ENCODE results near the gene HCRTR1.

The HCRTR1 gene

DNA sequence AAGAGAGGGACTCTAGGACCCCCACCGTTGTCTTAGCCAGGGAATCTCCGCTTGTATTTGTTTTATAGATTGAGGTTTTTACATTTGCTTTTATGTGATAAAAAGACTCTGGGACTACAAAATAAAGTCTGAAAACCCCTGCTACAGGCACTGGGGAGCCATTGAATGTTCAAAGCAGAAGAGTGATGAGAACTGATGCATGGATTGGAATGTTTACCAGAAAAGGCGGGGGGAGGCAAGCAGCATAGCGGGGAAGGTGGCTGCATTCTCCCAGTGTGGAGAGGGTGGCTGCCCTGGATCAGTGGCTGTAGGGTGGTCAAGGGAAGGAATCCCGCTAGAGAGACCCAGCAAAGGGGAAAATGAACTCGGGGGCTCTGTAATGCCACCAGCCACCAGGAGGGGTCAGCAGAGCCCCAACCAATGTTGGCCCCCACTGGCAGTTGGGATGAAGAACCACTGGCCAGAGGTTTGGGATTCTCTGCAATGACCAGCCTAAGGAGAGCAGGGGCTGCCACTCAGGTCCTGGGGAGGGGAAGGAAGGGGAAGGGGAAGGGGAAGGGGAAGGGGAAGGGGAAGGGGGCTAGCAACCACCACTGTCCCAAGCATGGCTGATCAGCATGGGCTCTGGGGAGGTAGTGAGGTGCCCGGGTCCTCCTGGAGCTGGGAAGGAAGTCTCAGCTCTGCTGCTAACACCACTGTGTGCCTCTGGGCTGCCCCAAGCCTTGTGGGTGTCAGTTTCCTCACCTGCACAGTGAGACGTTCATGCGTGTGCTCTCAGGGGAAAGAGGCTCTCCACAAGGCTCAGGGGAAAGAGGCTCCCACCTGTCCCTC is 46.3 kb downstream of the HCRTR1 start:
- peak; percentile 95 for TF ChIP-seq CTCF (conservative IDR thresholded peaks at IDR 0.05; ENCODE audit: low read depth, low read length)
- no peak overlapping the region for H3K4me3 ChIP-seq (ENCODE audit: low read depth, low read length)
- DNase-seq (ENCODE audit: low read depth), result peak; percentile 51

- no peak overlapping the region for H3K4me3 ChIP-seq (ENCODE audit: low read depth, low read length)
- no peak for TF ChIP-seq CTCF (conservative IDR thresholded peaks at IDR 0.05; ENCODE audit: low read depth, low read length)
These were observed 47.0 kb downstream of the HCRTR1 start for GRCh38 chr1:31664528-31664927.

DNA sequence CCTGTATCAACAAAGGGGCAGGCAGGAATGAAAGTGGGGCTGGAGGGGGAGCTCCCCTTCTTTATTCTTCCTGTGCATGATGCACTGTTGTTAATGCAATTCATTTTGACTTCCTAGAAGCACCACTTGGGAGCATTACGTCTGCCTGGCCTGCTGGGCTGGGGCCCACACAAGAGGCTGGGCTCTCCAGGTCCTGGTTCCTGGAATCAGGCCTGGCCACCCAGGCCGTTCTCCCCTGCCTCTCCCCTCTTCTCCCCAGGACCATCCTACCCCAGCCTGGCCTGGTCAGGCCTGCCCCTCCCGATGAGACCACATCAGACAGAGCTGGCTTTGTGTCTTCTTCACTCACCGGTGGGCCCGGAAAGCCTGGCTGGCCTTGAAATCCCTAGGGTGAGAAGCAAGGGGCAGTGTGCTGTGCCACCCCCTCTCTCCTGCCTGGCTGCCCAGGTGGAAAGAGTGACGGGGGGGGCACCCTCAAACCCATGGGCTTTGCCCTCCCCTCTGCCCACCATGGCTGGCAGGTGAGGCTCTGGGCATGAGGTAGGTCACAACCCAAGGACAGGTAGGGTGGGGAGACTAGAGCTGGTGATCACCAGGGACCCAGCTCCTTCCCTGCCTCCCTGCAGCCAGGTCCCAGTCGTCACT is 47.9 kb downstream of the HCRTR1 start:
- TF ChIP-seq CTCF (conservative IDR thresholded peaks at IDR 0.05; ENCODE audit: low read depth, low read length), result no peak
- no peak for DNase-seq (ENCODE audit: low read depth)
- H3K4me3 ChIP-seq (ENCODE audit: low read depth, low read length), result no peak overlapping the region

More at GRCh38 chr1:31664528-31664927, 47.0 kb downstream of the HCRTR1 start:
- DNase-seq (ENCODE audit: low read depth), result no peak

GRCh38 chr1:31666263-31666963 is 48.9 kb downstream of the HCRTR1 start:
- no peak overlapping the region for H3K4me3 ChIP-seq (ENCODE audit: low read depth, low read length)
- DNase-seq (ENCODE audit: low read depth), result peak; percentile 41
- no peak for TF ChIP-seq CTCF (conservative IDR thresholded peaks at IDR 0.05; ENCODE audit: low read depth, low read length)

DNA sequence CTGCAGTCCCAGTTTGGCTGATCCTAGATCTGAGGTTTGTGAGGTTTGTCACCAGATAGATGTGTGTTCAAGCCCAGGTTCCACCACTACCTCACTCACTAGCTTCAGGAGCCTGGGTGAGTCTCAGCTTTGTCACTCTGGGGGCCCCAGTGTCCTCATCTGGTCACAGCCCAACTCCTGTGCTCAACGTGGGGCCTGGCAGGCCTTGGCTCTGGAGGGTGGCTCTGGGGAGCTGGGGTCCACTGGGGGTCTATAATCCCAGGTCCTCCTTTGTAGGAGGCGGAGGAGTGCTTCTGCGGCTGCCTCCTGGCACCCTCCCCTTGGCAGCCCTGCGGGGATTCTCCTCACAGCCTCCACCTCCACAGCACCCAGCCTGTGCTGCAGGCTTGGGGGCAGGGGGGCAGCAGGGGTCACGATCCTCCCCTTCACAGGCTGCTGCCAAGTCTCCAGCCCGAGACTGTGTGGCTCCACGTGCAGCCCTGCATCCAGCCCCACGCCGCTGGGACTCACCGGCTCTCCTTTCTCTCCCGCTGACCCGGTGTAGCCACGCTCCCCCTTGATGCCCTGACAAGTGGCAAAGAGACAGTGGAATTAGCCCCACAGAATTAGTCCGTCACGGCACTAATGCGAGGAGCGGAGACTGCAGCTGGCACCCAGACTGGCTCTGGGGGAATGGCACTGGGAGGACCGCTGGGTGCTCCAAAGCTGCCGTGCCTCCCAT is 49.7 kb downstream of the HCRTR1 start:
- no peak overlapping the region for H3K4me3 ChIP-seq (ENCODE audit: low read depth, low read length)
- TF ChIP-seq CTCF (conservative IDR thresholded peaks at IDR 0.05; ENCODE audit: low read depth, low read length), result no peak
- DNase-seq (ENCODE audit: low read depth), result no peak

DNA sequence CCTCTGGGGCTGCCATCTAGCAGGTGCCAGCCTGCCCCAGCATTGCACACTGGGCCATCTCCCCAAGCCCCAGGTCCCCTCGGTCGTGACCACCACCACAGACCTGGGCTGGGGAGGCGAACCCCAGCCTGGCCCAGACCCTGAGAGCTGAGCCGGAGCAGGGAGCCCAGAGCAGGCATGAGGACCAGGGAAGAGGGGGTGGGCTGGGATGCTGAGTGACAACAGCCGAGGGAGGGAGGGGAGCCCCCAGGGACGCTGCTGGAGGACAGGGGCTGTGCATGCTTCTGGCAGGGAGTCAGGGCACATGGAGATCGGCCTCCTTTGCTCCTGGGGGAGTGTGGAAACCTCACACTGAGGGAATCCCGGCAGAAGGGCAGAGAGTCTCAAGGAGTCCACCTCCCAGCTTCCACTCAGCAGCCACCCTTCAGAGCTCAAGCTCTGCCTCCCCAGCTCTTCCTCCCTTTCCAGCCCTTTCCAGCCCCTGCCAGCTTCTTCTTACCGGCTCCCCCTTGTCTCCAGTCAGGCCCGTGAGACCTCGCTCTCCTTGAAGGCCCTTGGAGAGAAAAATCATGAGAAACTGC is 50.9 kb downstream of the HCRTR1 start:
- H3K4me3 ChIP-seq (ENCODE audit: low read depth, low read length), result no peak overlapping the region

More for the DNA sequence above, 50.9 kb downstream of the HCRTR1 start:
- no peak for TF ChIP-seq CTCF (conservative IDR thresholded peaks at IDR 0.05; ENCODE audit: low read depth, low read length)
- no peak for DNase-seq (ENCODE audit: low read depth)

All from choroid plexus epithelial cell (primary cell).